Keratinocyte (primary cell): ENCODE results near the gene ZIC5. TPM values are rescaled to one million over a fixed set of nuclear protein-coding genes. Genes with fewer than 3 reads are reported as not detected.

Experiments used
- DNase-seq: peaks from one replicate; pipeline ENCODE4 v3.0.0-alpha.2; 2011; ENCODE audit warnings: low read depth, missing footprints, low spot score
- FAIRE-seq: peaks from 2 replicates; lab custom pipeline; 2011; peaks lifted over from hg19 to GRCh38; lab: Jason Lieb, UNC
- H2AFZ ChIP-seq: 2 replicates; pipeline ENCODE4 v1.6.0; 2012; ENCODE audit warnings: low read length, control low read depth, inconsistent platforms; ENCODE audit not compliant: control insufficient read depth
- H3K27ac ChIP-seq: 2 replicates; pipeline ENCODE4 v1.5.1; 2011; ENCODE audit warnings: low read length; ENCODE audit not compliant: control insufficient read depth, insufficient read depth
- H3K27me3 ChIP-seq: 3 replicates; pipeline ENCODE4 v1.6.0; 2011; ENCODE audit warnings: low read length; ENCODE audit not compliant: control insufficient read depth, insufficient read depth; ENCODE audit errors: extremely low read depth
- H3K36me3 ChIP-seq, 2 experiments: 2 replicates in 1 of 2; 3 replicates in 1 of 2; pipeline ENCODE4 v1.5.1; 2011; ENCODE audit warnings: low read length in 2 of 2, mild to moderate bottlenecking in 1 of 2; ENCODE audit not compliant: control insufficient read depth in 2 of 2, insufficient read depth in 2 of 2; ENCODE audit errors: extremely low read depth in 1 of 2
- H3K4me1 ChIP-seq: 3 replicates; pipeline ENCODE4 v1.5.1; 2011; ENCODE audit warnings: low read length; ENCODE audit not compliant: control insufficient read depth, insufficient read depth; ENCODE audit errors: extremely low read depth
- H3K4me2 ChIP-seq: 3 replicates; pipeline ENCODE4 v1.6.0; 2011; ENCODE audit warnings: low read depth, low read length; ENCODE audit not compliant: control insufficient read depth, insufficient read depth; ENCODE audit errors: extremely low read depth
- H3K4me3 ChIP-seq, 3 experiments: fragments of 200-600 bp in 1 of 3; sonication (generic) in 1 of 3; 2 replicates in 2 of 3; 3 replicates in 1 of 3; pipeline ENCODE4 v1.5.1; 2011 to 2016; ENCODE audit warnings: low read length in 3 of 3, mild to moderate bottlenecking in 3 of 3, control low read depth in 2 of 3, inconsistent platforms in 1 of 3, low read depth in 1 of 3, mixed read lengths in 1 of 3, mixed run types in 1 of 3, moderate library complexity in 1 of 3; ENCODE audit not compliant: control insufficient read depth in 2 of 3, insufficient read depth in 2 of 3; ENCODE audit errors: extremely low read depth in 1 of 3
- H3K79me2 ChIP-seq: 2 replicates; pipeline ENCODE4 v1.6.0; 2012; ENCODE audit warnings: low read length; ENCODE audit not compliant: control insufficient read depth, insufficient read depth
- H3K9ac ChIP-seq: 3 replicates; pipeline ENCODE4 v1.6.0; 2011; ENCODE audit warnings: low read length; ENCODE audit not compliant: control insufficient read depth, insufficient read depth; ENCODE audit errors: extremely low read depth
- H3K9me1 ChIP-seq: 3 replicates; pipeline ENCODE4 v1.6.0; 2011; ENCODE audit warnings: low read length; ENCODE audit not compliant: control insufficient read depth, insufficient read depth; ENCODE audit errors: extremely low read depth
- H3K9me3 ChIP-seq: 2 replicates; pipeline ENCODE4 v1.5.1; 2012; ENCODE audit warnings: low read depth, low read length; ENCODE audit not compliant: control insufficient read depth
- H4K20me1 ChIP-seq: 3 replicates; pipeline ENCODE4 v1.6.0; 2011; ENCODE audit warnings: low read length; ENCODE audit not compliant: control insufficient read depth, insufficient read depth; ENCODE audit errors: extremely low read depth
- CTCF ChIP-seq, 3 experiments: IDR thresholded peaks in 1 of 3; conservative IDR thresholded peaks in 1 of 3; optimal IDR thresholded peaks in 1 of 3; 2 replicates in 2 of 3; 3 replicates in 1 of 3; pipeline versions ENCODE3 to v1.5.1; 2011; ENCODE audit warnings: low read length in 3 of 3, mild to moderate bottlenecking in 3 of 3, moderate library complexity in 2 of 3, control low read depth in 1 of 3, inconsistent platforms in 1 of 3; ENCODE audit not compliant: insufficient read depth in 2 of 3; ENCODE audit errors: extremely low read depth in 1 of 3
- EZH2 ChIP-seq: IDR thresholded peaks from one replicate; pipeline ENCODE4 v1.6.1; 2012; ENCODE audit warnings: inconsistent platforms, mild to moderate bottlenecking, low read length, moderate library complexity
- dilution Hi-C: fragments of 300-500 bp; cut with MboI; formaldehyde crosslinking; loops from one replicate; pipeline ENCODE4 v1.7.0; 2020; ENCODE audit warnings: low sequenced_read_pairs; ENCODE audit not compliant: extremely low pct_ligation_motif_present
- polyA plus RNA-seq, 5 experiments: library from polyadenylated mRNA; depleted of rRNA in 3 of 5; stranded (reverse) in 3 of 5; stranded (forward) in 1 of 5; unstranded in 1 of 5; fragments of >200 nt; gene quantifications; 1 replicate in 1 of 5; 2 replicates in 3 of 5; 3 replicates in 1 of 5; pipeline versions ENCODE4 v1.2.1 to v1.2.3, GENCODE V29; 2011 to 2012; ENCODE audit warnings: missing spikeins in 2 of 5, low read depth in 1 of 5, low replicate concordance in 1 of 5

ZIC5 gene
- polyA plus RNA-seq, 1 donor (not counting 4 experiments of a cell fraction or from before 2014, with no cell fraction given): not detected

DNA sequence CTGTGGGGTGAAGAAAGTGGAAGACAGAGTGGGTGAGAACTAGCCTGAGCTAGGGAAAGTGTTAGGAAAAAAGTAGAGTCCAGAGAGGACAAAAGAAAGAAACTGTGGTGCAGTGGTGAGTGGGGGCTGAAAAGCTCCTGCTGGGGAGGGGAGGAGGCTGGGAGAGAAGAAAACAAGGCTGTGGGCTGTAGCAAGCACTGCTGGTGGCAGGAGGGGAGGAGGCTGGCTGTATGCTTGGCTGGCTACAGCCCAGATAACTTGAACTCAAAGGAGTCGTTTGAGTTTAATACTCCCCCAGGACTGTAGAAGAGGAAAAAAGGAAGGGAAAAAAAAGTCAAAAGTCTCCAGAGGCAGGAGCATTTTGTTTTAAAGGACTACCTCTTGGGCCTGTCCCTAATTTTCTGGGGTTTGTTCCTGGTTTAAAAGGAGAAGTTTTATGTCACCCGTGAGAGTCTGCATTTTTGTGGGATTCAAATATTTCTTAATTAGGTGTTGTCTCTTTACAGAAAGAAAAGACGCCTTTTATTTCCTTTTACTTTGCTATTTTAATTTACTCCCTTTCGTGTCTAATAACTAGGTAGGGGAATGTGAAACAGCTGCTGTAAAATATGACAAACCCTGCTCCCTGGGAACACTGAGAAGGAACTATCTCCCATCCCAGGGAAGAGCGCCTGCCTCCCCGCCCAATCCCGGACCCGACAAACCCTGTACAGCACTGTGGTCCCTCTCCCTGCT is 21.7 kb downstream of the ZIC5 start:
- no peaks in the 10 kb centered on the region for H3K36me3 ChIP-seq
- no peak overlapping the region for H3K9ac ChIP-seq
- no peaks in the 10 kb centered on the region for H3K79me2 ChIP-seq
- TF ChIP-seq CTCF (optimal IDR thresholded peaks at IDR 0.05 in 1 of 3, IDR thresholded peaks at IDR 0.05 in 1 of 3, conservative IDR thresholded peaks at IDR 0.05 in 1 of 3; ENCODE audit: extremely low read depth in 1 of 3, insufficient read depth in 2 of 3, low read length in 3 of 3) (no peak), EZH2 (no peak)
- DNase-seq (no peak), FAIRE-seq (no peak)
- dilution Hi-C loops: no loop called here
- H3K27ac ChIP-seq: no peak overlapping the region
- no peaks in the 10 kb centered on the region for H3K9me3 ChIP-seq
- no peak overlapping the region for H2AFZ ChIP-seq
- H3K4me3 ChIP-seq: no peak overlapping the region
- peaks cover 37% of the 10 kb centered on the region for H3K27me3 ChIP-seq
- no peak overlapping the region for H3K4me2 ChIP-seq
- H3K4me1 ChIP-seq: no peaks in the 10 kb centered on the region
- no peaks in the 10 kb centered on the region for H4K20me1 ChIP-seq
- H3K9me1 ChIP-seq: no peaks in the 10 kb centered on the region

DNA sequence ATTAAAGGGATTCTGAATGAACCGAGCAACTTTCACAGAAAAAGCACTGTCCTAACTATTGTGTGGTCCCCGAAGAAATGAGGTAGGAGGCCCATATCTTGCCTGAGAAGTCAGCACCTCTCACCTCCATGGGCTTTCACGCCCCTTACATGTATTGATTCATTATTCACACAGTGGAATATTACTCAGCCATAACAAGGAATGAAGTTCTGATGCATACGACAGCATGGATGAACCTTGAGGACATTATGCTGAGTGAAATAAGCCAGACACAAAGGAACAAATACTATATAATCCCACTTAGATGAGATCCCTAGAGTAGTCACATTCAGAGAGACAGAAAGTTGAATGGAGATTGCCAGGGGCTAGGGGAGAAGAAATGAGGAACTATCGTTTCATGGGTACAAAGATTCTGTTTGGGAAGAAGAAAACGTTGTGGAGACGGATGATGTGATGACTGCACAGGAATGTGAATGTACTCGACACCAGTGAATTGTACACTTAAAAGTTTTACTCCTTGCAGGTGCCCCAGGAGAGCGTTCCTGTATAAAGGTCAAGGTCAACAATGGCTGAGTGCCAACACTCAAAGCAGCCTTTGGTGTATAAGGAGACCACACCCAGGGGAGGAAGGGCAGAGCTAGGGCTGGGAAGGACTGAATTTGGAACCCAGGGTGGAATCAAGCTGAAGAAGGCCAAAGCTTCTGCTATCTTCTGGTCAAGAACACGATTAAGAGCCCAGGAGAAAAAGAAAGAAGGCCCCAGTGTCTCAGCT is 22.5 kb downstream of the ZIC5 start:
- H3K4me1 ChIP-seq: no peaks in the 10 kb centered on the region
- H2AFZ ChIP-seq: no peak overlapping the region
- H3K4me3 ChIP-seq: no peak overlapping the region
- H4K20me1 ChIP-seq: no peaks in the 10 kb centered on the region
- H3K79me2 ChIP-seq: no peaks in the 10 kb centered on the region
- H3K9me3 ChIP-seq: no peaks in the 10 kb centered on the region
- DNase-seq (no peak), FAIRE-seq (no peak)
- no peak overlapping the region for H3K27ac ChIP-seq
- H3K9ac ChIP-seq: no peak overlapping the region
- no peak overlapping the region for H3K4me2 ChIP-seq
- H3K27me3 ChIP-seq: peaks cover 33% of the 10 kb centered on the region
- dilution Hi-C loops: no loop called here
- no peaks in the 10 kb centered on the region for H3K36me3 ChIP-seq
- no peak for TF ChIP-seq CTCF (optimal IDR thresholded peaks at IDR 0.05 in 1 of 3, IDR thresholded peaks at IDR 0.05 in 1 of 3, conservative IDR thresholded peaks at IDR 0.05 in 1 of 3; ENCODE audit: extremely low read depth in 1 of 3, insufficient read depth in 2 of 3, low read length in 3 of 3)
- H3K9me1 ChIP-seq: no peaks in the 10 kb centered on the region
